NK-92 (cell line): ENCODE measurements around the gene MYL10.

Source experiments
- DNase-seq: peaks from one replicate; lab custom pipeline; 2025; ENCODE audit not compliant: unreplicated experiment; lab: John Stamatoyannopoulos, UW

Gene MYL10

DNA sequence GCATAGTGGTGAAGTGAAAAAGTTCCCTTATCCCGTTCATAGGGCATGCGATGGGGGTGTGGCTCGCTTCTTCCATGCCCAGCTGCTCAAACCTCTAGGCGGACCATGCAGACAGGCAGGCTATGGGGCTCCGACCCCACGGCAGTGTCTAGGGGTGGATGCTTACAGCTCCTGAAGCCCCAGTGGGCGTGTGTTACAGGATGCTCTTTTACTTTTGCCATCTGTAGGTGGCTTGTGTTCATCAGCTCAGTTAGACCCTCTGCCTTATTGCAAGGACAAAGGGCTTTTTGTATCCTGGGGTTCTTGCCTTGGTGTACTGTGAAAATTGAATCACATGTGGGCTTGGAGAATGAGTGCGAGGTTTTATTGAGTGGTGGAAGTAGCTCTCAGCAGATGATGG, at the start of gene MYL10:
MYL10 (minus strand) TSS at position 126 of the 400 bp plus-strand sequence. CDS start 178 bp downstream, outside the sequence.
- no peak for DNase-seq

DNA sequence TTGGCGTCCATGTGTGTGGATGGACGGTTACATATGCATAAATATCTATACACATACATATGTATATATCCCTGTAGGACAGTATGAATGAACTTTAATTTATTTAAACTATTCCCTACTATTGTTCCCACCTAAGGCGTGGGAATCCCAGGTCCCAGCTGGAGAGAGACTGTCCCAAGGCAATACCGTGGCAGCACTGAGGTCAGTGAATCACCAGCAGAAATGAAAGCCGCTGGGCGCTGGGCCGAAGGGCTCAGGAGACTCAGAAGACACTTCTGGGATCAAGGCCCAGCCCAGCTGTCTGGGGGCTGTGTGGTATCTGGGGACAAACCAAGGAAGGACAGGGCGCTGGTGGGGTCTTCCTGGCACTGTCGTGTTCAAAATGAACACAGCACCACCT, 49.6 kb upstream of the MYL10 start:
- no peak for DNase-seq

DNA sequence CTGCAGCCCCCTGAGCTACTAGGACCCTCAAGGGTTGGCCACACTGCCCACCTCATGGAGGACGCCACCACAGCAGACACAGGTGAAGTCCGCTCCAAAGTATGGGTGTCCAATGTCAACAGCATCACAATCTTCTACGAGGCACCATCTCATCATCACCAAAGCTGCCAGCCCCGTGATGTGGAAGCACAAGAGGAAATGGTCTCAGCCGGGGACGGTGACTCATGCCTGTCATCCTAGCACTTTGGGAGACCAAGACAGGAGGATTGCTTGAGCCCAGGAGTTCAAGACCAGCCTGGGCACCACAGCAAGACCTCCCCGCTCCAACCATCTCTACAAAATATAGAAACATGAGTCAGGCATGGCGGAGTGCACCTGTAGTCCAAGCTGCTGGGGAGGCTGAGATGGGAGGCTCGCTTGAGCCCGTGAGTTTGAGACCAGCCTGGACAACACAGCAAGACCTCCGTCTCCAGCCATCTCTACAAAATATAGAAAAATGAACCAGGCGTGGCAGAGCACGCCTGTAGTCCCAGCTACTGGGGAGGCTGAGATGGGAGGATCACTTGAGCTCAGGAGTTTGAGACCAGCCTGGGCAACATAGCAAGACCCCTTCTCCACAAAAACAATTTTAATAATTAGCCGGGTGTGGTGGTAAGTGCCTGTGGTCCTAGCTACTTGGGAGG, 48.8 kb upstream of the MYL10 start:
- DNase-seq, result no peak

DNA sequence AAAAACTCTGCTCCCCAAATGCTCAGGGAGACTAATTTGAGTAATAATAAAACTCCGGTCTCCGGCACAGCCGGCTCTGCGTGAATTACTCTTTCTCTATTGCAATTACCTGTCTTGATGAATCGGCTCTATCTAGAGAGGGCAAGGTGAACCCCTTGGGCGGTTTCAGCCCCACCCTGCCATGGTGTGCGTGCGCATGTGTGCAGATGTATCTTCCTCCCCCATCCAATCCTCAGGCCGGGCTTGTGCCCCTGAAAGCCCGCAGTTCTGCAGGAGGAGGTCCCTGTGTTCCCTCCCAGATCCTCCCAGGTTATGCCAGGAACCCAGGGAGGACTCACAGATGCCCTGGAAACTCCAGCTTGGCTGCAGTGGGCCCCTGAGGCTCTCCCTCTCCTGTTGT, 48.3 kb upstream of the MYL10 start:
- no peak for DNase-seq

DNA sequence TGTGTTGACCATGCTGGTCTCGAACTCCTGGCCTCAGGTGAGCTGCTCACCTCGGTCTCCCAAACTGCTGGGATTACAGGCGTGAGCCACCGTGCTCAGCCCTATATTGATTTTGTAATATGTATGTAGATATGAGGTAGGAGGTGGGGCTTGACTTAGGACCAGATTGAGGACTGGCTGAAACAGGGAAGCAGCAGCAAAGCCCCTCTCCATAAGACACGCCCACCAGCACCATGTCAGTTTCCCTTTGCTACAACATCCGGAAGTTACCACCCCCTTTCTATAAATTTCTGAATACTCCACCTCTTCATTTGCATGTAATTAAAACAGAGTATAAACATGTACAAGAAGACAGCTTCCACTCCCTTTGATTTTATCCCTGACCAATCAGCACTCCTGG, 47.9 kb upstream of the MYL10 start:
- DNase-seq, result no peak

DNA sequence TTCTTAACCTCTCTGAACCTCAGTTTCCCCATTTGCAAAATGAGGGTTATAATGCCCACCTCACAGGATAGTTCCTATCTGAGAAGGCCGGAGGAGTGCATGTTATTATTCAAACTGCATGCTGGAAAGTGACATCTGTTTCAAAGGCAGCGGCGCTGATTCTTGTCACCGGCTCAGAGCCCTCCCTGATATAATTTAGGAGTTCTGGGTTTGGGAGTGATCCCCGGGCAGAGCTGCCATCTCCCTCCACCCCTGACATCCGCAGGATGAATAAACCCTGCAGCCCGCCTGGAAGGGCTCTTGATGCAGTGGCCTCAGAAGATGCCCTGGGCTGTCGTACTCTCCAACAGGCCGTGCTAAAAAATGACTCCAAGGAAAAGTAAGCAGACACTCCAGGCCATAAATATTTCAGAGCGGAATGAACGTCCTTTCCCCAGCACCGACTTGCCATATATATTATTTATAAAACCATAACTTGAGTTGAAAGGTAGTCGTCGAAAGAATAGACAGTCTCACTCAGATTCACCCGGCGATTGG, 47.0 kb upstream of the MYL10 start:
- DNase-seq, result no peak

DNA sequence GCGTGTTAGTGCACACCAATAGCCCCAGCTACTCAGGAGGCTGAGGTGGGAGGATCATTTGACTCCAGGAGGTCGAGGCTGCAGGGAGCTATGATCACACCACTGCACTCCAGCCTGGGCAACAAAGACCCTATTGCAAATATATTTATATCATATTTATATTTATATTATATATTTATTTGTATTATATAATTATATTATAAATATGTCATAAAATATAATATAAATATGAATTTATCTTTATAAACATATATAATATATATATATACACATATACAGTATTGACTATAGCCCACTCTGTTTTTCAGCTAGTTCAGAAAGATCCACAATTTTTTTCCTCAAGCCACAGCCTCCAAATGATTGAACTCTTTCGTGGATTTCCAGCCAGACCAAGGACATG, 45.3 kb upstream of the MYL10 start:
- DNase-seq, result no peak

DNA sequence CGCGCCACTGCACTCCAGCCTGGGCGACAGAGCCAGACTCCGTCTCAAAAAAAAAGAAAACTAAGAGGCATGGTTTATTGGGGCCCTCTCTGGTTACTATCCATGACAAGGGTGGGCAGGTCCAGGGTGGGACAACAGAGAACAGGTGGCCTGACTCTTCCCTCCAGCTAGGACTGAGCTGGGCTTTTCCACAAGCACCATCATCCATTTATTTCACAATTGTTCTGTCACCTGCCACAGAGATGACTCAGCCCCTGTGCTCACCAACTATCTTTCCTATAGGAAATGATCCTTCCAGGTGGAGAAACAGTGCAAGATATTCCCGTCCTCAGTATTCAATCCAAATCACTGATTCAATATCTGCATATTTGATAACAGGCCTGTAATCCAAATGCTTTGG, 44.9 kb upstream of the MYL10 start:
- no peak for DNase-seq

DNA sequence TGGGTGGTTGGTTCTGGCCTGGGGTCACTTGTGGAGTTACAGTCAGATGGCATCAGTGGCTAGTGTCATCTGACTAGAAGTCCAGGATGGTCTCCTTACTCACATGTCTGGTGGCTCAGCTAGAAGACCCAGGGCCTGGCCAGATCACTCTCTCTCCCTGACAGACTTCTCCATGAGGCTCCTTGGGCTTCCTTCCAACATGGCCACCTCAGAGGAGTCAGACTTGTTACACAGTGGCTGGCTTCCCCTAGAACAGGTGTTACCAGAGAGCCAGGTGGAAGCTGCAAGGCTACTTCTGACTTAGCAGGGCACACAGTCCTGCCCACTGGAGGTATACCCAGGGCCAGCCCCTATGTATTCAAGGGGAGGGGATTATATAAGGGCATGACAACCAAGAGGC, 44.2 kb upstream of the MYL10 start:
- no peak for DNase-seq

DNA sequence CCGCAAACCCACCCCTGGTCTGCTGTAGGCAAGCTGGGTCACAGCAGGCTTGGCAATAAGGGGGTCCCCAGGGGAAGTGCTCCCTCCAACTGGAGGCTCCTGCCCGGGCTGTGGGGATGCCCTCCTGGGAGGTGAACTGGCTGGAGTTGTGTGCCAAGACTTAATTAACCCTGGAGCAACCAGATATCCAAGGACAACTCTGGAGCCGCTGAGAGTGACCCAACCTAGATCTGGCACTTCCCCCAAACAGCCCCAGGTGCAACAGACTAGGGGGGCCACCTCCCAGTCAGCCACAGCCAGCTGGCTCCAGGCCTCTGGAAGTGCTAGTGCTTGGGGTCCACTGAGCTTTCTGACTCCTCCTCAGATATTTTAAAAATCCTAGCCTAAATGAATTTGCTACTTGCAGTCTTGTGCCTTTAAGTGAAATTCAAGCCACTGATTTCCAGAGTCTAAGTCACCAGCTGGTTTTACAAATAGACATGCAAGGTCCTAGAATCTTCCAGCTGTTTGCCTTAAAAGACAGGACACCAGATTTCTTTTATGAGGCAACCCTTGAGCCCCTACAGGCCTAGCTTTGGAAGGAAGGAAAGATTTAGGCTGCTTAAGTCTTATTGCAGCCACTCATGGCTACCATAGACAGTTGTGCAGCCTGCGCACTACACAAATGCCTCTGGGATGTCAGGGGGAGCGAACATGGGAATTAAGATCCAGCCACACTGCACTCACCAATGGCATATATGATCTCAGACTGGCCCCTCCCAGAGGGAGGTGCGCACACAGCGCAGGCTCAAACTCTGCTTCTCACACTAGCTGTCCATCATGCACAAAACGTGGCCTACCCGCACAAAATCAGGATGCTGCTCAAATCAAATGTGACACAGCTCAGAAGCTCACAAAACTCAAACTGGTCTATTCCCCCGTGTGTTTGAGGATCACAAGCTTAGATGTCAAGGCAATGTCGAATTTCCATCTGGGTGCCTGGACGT, 42.6 kb upstream of the MYL10 start:
- no peak for DNase-seq

DNA sequence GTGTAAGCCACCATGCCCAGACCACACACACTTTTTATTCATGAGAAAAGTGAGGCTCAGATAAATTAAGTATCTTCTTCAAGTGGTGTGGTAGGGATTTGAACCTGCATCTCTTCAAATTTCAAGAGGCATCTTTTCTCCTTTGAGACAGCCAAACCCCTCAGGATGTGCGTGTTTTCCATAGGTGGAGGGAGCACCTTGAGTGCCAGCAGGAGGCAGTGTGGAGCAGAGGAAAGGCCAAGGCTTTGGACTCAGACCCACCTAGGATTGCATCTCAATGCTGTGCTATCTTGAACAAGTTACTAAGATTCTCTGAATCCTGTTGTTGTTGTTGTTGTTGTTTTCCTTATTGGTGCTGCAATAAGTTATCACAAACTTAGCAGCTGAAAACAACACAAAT, 40.2 kb upstream of the MYL10 start:
- DNase-seq, result no peak

DNA sequence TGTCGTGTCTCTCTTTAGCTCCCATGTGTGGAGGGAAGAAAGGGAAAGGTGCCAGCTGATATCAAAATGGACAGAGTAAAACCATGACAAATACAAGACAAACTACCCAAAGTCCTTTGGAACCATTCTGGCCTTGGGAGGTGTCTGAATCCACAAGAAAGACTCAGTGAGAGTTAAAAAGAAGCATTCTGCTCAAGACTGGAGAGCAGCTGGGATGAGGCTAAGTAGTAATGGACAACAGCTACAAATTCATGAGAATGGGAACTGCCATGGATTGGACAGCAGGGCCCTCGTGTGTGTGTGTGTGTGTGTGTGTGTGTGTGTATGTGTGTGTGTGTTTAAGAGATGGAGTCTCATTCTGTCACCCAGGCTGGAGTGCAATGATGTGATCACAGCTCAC, 39.6 kb upstream of the MYL10 start:
- DNase-seq, result no peak

DNA sequence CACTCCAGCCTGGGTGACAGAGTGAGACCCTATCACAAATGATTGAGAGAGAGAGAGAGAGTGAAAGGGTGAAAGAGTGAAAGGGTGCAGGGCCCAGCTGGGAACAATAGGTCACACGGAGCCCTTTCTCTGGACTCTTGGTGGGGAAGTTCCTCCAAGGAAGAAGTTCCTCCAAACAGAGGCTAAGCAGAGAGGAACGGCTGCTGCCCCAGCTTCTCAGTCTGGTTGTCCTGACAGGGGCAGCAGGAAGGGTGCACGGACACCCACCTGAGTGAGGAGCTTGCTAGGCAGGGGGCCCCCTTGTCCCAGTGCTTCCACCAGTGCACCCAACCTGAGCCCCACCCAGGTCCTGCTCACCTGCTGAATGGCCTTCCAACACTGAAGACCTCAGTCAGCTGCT, 38.8 kb upstream of the MYL10 start:
- DNase-seq, result no peak

DNA sequence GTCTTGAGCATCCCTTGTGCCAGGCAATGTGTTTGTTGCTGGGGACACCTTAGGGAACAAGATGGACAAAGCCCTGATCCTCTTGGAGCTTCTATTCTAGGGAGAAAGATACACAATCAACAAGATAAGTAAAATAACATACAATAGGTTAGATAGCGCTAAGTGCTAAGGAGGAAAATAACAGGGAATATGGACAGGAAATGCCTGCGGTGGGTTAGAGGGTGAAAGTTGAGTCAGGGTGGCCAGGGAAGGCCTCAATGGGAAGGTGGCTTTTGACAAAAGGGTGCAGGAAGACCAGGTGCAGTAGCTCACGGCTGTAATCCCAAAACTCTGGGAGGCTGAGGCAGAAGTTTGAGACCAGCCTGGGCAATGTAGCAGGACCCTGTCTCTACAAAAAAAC, 38.3 kb upstream of the MYL10 start:
- DNase-seq, result no peak

DNA sequence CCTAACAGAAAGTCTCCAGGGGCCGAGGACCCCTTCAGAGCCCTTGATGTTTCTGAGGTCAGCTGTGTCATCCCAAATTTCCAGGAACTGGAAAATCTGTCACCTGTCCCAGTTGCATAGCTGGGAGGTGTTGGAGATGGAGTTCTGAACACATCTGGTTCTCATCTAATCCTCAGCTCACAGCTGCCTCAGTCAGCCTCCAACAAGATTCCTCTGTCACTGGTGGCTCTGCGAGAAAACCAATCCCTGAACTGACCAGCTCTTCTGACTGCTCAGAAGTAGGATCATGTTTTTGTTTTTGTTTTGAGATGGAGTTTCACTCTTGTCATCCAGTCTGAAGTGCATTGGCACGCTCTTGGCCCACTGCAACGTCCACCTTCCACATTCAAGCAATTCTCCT, 37.6 kb upstream of the MYL10 start:
- no peak for DNase-seq

DNA sequence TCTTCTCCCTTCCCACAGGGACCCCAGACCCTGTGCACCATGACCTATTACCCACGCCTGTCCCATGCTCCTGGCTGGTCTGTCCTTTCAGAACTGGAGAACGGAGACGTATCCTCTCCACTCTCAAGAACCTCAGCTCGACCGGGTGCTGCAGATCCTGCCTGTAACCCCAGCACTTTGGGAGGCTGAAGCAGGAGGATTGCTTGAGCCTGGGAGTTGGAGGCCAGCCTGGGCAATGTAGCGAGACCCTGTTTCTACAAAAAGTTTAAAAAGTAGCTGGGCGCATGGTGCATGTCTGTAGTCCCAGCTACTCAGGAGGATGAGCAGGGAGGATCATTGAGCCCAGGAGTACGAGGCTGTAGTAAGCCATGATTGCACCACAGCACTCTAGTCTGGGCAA, 37.2 kb upstream of the MYL10 start:
- no peak for DNase-seq

DNA sequence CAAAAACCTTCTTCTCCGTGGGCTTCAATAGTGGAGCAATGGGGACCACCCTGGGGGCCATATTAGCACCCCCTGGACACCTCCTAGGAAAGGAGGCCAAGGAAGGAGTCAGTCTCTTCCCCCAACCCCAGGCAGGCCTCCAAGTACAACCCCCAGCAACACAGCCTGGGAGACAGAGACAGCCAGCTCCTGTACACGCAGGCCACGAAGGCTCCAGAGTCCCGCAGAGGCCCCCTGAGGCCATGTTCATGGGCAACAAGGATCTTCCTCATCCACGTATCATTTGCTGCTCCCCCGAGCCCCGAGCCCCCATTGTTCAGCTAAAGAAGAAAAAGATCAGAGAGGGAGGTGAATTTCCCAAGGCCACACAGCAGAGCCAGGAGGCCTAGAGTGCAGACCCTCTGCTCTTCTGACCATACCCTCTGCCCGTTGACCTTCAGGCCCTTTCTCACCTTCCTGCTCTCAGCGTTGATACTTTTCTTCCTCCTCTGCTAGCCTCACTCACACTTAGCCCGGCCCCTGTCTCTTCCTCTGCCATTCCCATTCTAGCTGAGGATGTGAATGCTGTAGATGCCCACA, 35.9 kb upstream of the MYL10 start:
- DNase-seq, result no peak

DNA sequence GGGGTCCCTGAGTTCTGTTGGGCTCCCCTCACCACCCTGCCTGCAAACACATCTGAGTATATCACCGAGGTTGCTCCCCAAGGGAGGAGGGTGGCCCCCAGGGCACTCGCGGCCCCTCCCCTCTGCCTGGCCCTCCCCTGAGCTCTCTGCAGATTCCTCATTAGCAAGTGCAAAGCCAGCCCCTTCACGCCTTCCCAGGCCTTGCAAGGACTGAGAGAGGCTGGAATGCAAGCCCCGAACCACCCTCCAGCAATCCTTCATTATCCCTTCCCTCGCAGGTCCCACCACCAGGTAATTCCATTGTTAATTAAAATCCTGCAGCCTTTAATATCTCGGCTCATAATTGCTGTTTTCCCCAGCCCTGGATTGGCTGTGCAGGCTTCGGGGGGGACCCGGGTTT, 35.3 kb upstream of the MYL10 start:
- no peak for DNase-seq

DNA sequence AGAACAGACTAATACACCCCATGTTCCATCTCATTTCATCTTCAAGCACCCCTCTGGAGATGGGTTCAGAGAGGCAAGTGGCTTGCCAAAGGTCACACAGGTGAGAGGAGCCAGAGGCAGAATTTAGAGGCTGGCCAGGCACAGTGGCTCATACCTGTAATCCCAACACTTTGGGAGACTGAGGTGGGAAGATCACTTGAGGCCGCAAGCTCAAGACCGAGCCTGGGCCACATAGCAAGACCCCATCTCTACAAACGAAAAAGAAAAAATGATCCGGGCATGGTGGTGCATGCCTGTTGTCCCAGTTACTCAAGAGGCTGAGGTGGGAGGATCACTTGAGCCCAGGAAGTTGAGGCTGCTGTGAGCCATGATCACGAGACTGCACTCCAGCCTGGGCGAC, 34.7 kb upstream of the MYL10 start:
- no peak for DNase-seq

DNA sequence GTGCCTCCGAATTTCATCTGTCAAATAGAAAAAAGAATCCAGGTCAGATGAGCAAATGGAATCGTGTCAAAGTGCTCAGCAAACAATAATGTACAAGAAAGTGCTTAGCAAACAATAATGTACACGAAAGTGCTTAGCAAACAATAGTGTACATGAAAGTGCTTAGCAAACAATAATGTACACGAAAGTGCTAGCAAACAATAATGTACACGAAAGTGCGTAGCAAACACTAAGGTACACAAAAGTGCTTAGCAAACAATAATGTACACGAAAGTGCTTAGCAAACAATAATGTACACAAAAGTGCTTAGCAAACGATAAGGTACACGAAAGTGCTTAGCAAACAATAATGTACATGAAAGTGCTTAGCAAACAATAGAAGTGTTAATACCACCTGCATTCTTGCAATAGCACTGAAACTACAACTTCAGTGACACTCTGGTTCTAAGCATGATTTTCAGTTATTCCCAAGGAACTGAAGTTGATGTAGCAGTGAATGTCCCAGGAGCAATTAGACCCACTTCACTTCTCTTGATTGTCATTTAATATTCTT, 33.4 kb upstream of the MYL10 start:
- DNase-seq, result no peak

DNA sequence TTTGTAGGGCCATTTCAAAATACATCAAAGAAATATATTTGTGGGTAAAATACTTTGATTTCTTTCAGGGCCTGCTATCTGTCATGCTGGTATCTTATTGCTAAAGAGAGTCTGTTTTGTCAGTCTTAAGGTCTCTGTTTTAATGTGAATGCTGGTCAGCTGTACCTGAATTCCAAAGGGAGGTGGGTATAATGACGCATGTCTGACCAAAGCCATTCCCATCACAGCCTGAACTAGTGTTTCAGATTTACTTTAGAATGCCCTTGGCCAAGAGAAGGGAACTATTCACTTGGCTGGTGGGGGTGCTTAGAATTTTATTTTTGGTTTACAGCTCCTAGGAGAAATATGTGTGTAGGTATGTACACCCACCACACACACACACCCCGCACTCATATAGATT, 30.6 kb upstream of the MYL10 start:
- no peak for DNase-seq
